ENCODE data around the gene CEP19.

The CEP19 gene

GRCh38 chr3:196706327-196706726, 5.7 kb downstream of the CEP19 start:
- no peak overlapping the region for H3K4me3 ChIP-seq (ENCODE audit: low read depth, low read length)
- no peak for TF ChIP-seq CTCF (conservative IDR thresholded peaks at IDR 0.05; ENCODE audit: low read depth, low read length)
- DNase-seq (ENCODE audit: low read depth), result no peak

- H3K4me3 ChIP-seq (ENCODE audit: low read depth, low read length), result no peak overlapping the region
- TF ChIP-seq CTCF (conservative IDR thresholded peaks at IDR 0.05; ENCODE audit: low read depth, low read length), result no peak
- DNase-seq (ENCODE audit: low read depth), result no peak
Observed at GRCh38 chr3:196700801-196701200, 11.2 kb downstream of the CEP19 start.

GRCh38 chr3:196699749-196700148, 12.3 kb downstream of the CEP19 start:
- H3K4me3 ChIP-seq (ENCODE audit: low read depth, low read length), result no peak overlapping the region
- no peak for TF ChIP-seq CTCF (conservative IDR thresholded peaks at IDR 0.05; ENCODE audit: low read depth, low read length)
- no peak for DNase-seq (ENCODE audit: low read depth)

GRCh38 chr3:196697270-196697669, 14.8 kb downstream of the CEP19 start:
- TF ChIP-seq CTCF (conservative IDR thresholded peaks at IDR 0.05; ENCODE audit: low read depth, low read length), result no peak
- DNase-seq (ENCODE audit: low read depth), result no peak
- no peak overlapping the region for H3K4me3 ChIP-seq (ENCODE audit: low read depth, low read length)

- H3K4me3 ChIP-seq (ENCODE audit: low read depth, low read length), result no peak overlapping the region
- no peak for TF ChIP-seq CTCF (conservative IDR thresholded peaks at IDR 0.05; ENCODE audit: low read depth, low read length)
- no peak for DNase-seq (ENCODE audit: low read depth)
Observed at GRCh38 chr3:196695849-196696226, 16.2 kb downstream of the CEP19 start.

GRCh38 chr3:196694941-196695848, 16.9 kb downstream of the CEP19 start:
- no peak for DNase-seq (ENCODE audit: low read depth)
- H3K4me3 ChIP-seq (ENCODE audit: low read depth, low read length), result no peak overlapping the region
- TF ChIP-seq CTCF (conservative IDR thresholded peaks at IDR 0.05; ENCODE audit: low read depth, low read length), result no peak

GRCh38 chr3:196694202-196694638, 17.8 kb downstream of the CEP19 start:
- TF ChIP-seq CTCF (conservative IDR thresholded peaks at IDR 0.05; ENCODE audit: low read depth, low read length), result peak; percentile 21
- no peak overlapping the region for H3K4me3 ChIP-seq (ENCODE audit: low read depth, low read length)
- peak; percentile 40 for DNase-seq (ENCODE audit: low read depth)

All from choroid plexus epithelial cell (primary cell).